ENCODE data around the gene BIN1. TPM values are rescaled to one million over a fixed set of nuclear protein-coding genes. Genes with fewer than 3 reads are reported as not detected.
A peak's percentile ranks its signal among the peaks of the same experiment; 100 is the strongest.

Gene BIN1
- total and polyA plus RNA-seq, 2 of the 4 experiments (the other 2 are of a cell fraction): 18.1 to 25.7 TPM

- H3K4me1 ChIP-seq (ENCODE audit: control insufficient read depth, insufficient read depth, low read length): peaks cover 16% of the 10 kb centered on the region
- no peak overlapping the region for H3K9ac ChIP-seq (ENCODE audit: low read depth, low read length)
- DNase-seq (no peak), ATAC-seq (ENCODE audit: low read depth) (no peak)
- peak overlapping the region; percentile 98 for H2AK5ac ChIP-seq (ENCODE audit: low read depth, low read length)
- dilution Hi-C loops (cut with HindIII; ENCODE audit: low sequenced_read_pairs, unreplicated experiment): no loop called here
- H3K4me3 ChIP-seq (ENCODE audit: insufficient read depth, low read depth, low read length): no peak overlapping the region
- H3K27me3 ChIP-seq (ENCODE audit: control insufficient read depth, insufficient read depth, low read length): no peaks in the 10 kb centered on the region
- H3K27ac ChIP-seq (ENCODE audit: insufficient read depth, low read length): no peak overlapping the region
- peak overlapping the region; percentile 91 for H2BK20ac ChIP-seq (ENCODE audit: low read depth, low read length)
- H2BK15ac ChIP-seq (ENCODE audit: low read depth, low read length): peak overlapping the region; percentile 51; the same call in 2 of the 3 replicates
- H4K8ac ChIP-seq (ENCODE audit: low read depth in 2 of 2, low read length in 2 of 2): no peak overlapping the region; a peak in 2 of 4 replicates
- H3K4me2 ChIP-seq (ENCODE audit: low read depth, low read length): no peak overlapping the region
- peak overlapping the region; percentile 91 for H3K4ac ChIP-seq (ENCODE audit: low read depth, low read length)
- intact Hi-C loops (cut with micrococcal nuclease): loop anchor here (5.0 to 10.0 kb wide), 2 partner anchors 226 to 409 kb away; partner anchors contain the start of gene ERCC3
- in situ Hi-C loops (cut with MboI; ENCODE audit: low sequenced_read_pairs): loop anchor here (10.0 kb wide), 1 partner anchor 109 kb away; no protein-coding TSS in a partner anchor
- H3K36me3 ChIP-seq (ENCODE audit: control insufficient read depth, insufficient read depth, low read length): peaks cover 35% of the 10 kb centered on the region
- no peak overlapping the region for H3K18ac ChIP-seq (ENCODE audit: low read depth, low read length)
- ChIA-PET POLR2A (ENCODE audit: unreplicated experiment) (no interaction called here), CTCF (no interaction called here)
- no peak overlapping the region for H3K56ac ChIP-seq (ENCODE audit: extremely low read depth, insufficient read depth, low read length)
- H3K9me3 ChIP-seq (ENCODE audit: control insufficient read depth, insufficient read depth, low read length): no peaks in the 10 kb centered on the region
- no peak overlapping the region for H3K23ac ChIP-seq (ENCODE audit: low read depth, low read length)
- H4K5ac ChIP-seq (ENCODE audit: low read depth, low read length): no peak overlapping the region; the same call in 1 of the 2 replicates
- BruUV-seq (replicated peaks): no TSS peak
- peaks cover 0 to 8% of the 10 kb centered on the region in 2 experiments; a peak in 2 of 4 replicates for H3K79me1 ChIP-seq (ENCODE audit: low read depth in 1 of 2, low read length in 2 of 2)
- no peak overlapping the region for H3K14ac ChIP-seq (replicated peaks; ENCODE audit: low read depth, low read length)
- H4K20me1 ChIP-seq (ENCODE audit: insufficient read depth, low read length): peaks cover 2% of the 10 kb centered on the region
- no peak overlapping the region for H2AFZ ChIP-seq (replicated peaks; ENCODE audit: low read length, poor library complexity)
- no peak overlapping the region for H2BK5ac ChIP-seq (ENCODE audit: low read depth, low read length, poor library complexity, severe bottlenecking)
- no peak overlapping the region for H2AK9ac ChIP-seq (replicated peaks; ENCODE audit: low read depth, low read length, poor library complexity)
- no peak for TF ChIP-seq NFE2L2 (IDR thresholded peaks at IDR 0.05; ENCODE audit: low read depth, low read length)
- TF ChIP-seq FOS (IDR thresholded peaks at IDR 0.05; ENCODE audit: low read depth, low read length): no peak
- TF ChIP-seq MAZ (IDR thresholded peaks at IDR 0.05; ENCODE audit: borderline replicate concordance, low read depth, low read length): no peak
- no peak for TF ChIP-seq CHD1 (IDR thresholded peaks at IDR 0.05; ENCODE audit: low read depth, low read length)
- TF ChIP-seq CEBPB (IDR thresholded peaks at IDR 0.05; ENCODE audit: low read depth, low read length): no peak
- no peak for TF ChIP-seq RAD21 (IDR thresholded peaks at IDR 0.05; ENCODE audit: low read length)
- TF ChIP-seq, protein P1, sequence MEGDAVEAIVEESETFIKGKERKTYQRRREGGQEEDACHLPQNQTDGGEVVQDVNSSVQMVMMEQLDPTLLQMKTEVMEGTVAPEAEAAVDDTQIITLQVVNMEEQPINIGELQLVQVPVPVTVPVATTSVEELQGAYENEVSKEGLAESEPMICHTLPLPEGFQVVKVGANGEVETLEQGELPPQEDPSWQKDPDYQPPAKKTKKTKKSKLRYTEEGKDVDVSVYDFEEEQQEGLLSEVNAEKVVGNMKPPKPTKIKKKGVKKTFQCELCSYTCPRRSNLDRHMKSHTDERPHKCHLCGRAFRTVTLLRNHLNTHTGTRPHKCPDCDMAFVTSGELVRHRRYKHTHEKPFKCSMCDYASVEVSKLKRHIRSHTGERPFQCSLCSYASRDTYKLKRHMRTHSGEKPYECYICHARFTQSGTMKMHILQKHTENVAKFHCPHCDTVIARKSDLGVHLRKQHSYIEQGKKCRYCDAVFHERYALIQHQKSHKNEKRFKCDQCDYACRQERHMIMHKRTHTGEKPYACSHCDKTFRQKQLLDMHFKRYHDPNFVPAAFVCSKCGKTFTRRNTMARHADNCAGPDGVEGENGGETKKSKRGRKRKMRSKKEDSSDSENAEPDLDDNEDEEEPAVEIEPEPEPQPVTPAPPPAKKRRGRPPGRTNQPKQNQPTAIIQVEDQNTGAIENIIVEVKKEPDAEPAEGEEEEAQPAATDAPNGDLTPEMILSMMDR (conservative IDR thresholded peaks at IDR 0.05; ENCODE audit: low read depth, low read length): no peak
- TF ChIP-seq RCOR1 (IDR thresholded peaks at IDR 0.05; ENCODE audit: insufficient replicate concordance, low read length): no peak
- 89% methylated on average over 3 of the region's 5 CpGs; no CpG with 5 or more reads in 1 of the 2 experiments for WGBS, 2 experiments (ENCODE audit: extremely low coverage in 2 of 2, insufficient read length in 1 of 2)
- H3K9me1 ChIP-seq (ENCODE audit: insufficient read depth, low read length): peaks cover 12% of the 10 kb centered on the region
- H4K91ac ChIP-seq (ENCODE audit: insufficient read depth, low read depth, low read length): peak overlapping the region; percentile 67; the same call in 1 of the 2 replicates
- peak overlapping the region; percentile 71; the same call in 1 of the 2 replicates for H2BK120ac ChIP-seq (ENCODE audit: low read depth, low read length)
Measured at GRCh38 chr2:127065940-127066318, 41.0 kb downstream of the BIN1 start.

Data from IMR-90 (cell line).